PC-3 (cell line): ENCODE results near the gene RNU6-1. TPM values are rescaled to one million over a fixed set of nuclear protein-coding genes. Genes with fewer than 3 reads are reported as not detected.
A peak's percentile ranks its signal among the peaks of the same experiment; 100 is the strongest.

Experiments used
- ATAC-seq: fragments of 200-7000 bp; cut with Tn5 transposase; 2 replicates; pipeline ENCODE4 v1.9.1; 2020; ENCODE audit warnings: mild to moderate bottlenecking, moderate library complexity
- BruUV-seq: library from RNA; stranded (reverse); fragments of 400-500 nt; replicated peaks from 2 replicates; lab custom pipeline; 2021; lab: Mats Ljungman, UMichigan
- CTCF ChIA-PET: fragments of 300-600 bp; sonication (Branson Sonifier 250); formaldehyde crosslinking; loops from one replicate; lab custom pipeline; 2022; ENCODE audit warnings: antibody characterized with exemption; lab: Charles Lee
- POLR2A ChIA-PET: fragments of 300-600 bp; sonication (Branson Sonifier 250); formaldehyde crosslinking; loops from one replicate; lab custom pipeline; 2022; ENCODE audit warnings: antibody characterized with exemption; ENCODE audit not compliant: unreplicated experiment; lab: Charles Lee
- DNase-seq: peaks from one replicate; pipeline ENCODE4 v3.0.0-alpha.2; 2015
- H2AFZ ChIP-seq: fragments of 300-600 bp; sonication (generic); 2 replicates; pipeline ENCODE4 v1.6.0; 2016; ENCODE audit warnings: antibody characterized with exemption, low read length
- H3F3A ChIP-seq: fragments of 300-600 bp; sonication (generic); one replicate; pipeline ENCODE4 v1.6.0; 2017; ENCODE audit warnings: antibody characterized with exemption, low read length, control low read depth, mild to moderate bottlenecking; ENCODE audit not compliant: unreplicated experiment
- H3K27ac ChIP-seq: fragments of 300-600 bp; sonication (generic); 2 replicates; pipeline ENCODE4 v1.5.1; 2016; ENCODE audit warnings: mild to moderate bottlenecking, low read length
- H3K27me3 ChIP-seq: fragments of 300-600 bp; sonication (generic); 2 replicates; pipeline ENCODE4 v1.6.1; 2016; ENCODE audit warnings: low read length, mixed read lengths
- H3K36me3 ChIP-seq: fragments of 300-600 bp; sonication (generic); 2 replicates; pipeline ENCODE4 v1.6.1; 2016; ENCODE audit warnings: low read depth, mixed run types, low read length, mixed read lengths
- H3K4me1 ChIP-seq: fragments of 300-600 bp; sonication (generic); 2 replicates; pipeline ENCODE4 v1.5.1; 2016; ENCODE audit warnings: low read length; ENCODE audit not compliant: insufficient read depth
- H3K4me2 ChIP-seq: fragments of 300-600 bp; sonication (generic); 2 replicates; pipeline ENCODE4 v1.6.0; 2016; ENCODE audit warnings: low read length
- H3K4me3 ChIP-seq: fragments of 300-600 bp; sonication (generic); 2 replicates; pipeline ENCODE4 v1.5.1; 2016; ENCODE audit warnings: mild to moderate bottlenecking, low read length, mixed read lengths
- H3K79me2 ChIP-seq: fragments of 300-600 bp; sonication (generic); 2 replicates; pipeline ENCODE4 v1.6.1; 2017; ENCODE audit warnings: low read length, mixed read lengths
- H3K9ac ChIP-seq: fragments of 300-600 bp; sonication (generic); 2 replicates; pipeline ENCODE4 v1.6.0; 2016; ENCODE audit warnings: mild to moderate bottlenecking, low read length
- H3K9me2 ChIP-seq: fragments of 300-600 bp; sonication (generic); replicated peaks from 2 replicates; pipeline ENCODE4 v1.6.1; 2016; ENCODE audit warnings: mixed run types, low read length, mixed read lengths
- H3K9me3 ChIP-seq: fragments of 300-600 bp; sonication (generic); 2 replicates; pipeline ENCODE4 v1.6.1; 2016; ENCODE audit warnings: low read length, mixed read lengths
- H4K20me1 ChIP-seq: fragments of 300-600 bp; sonication (generic); 2 replicates; pipeline ENCODE4 v1.6.1; 2016; ENCODE audit warnings: low read length, mixed read lengths
- EZH2 ChIP-seq: fragments of 300-600 bp; sonication (generic); IDR thresholded peaks from one replicate; pipeline ENCODE4 v1.6.1; 2017; ENCODE audit warnings: antibody characterized with exemption, mild to moderate bottlenecking, low read length; ENCODE audit not compliant: unreplicated experiment
- EZH2phosphoT487 ChIP-seq: fragments of 300-600 bp; sonication (generic); IDR thresholded peaks from 2 replicates; pipeline ENCODE4 v1.6.1; 2018; ENCODE audit warnings: mild to moderate bottlenecking, antibody characterized with exemption, low read length, borderline replicate concordance
- intact Hi-C: fragments of 100-400 bp; cut with micrococcal nuclease; formaldehyde crosslinking; loops from 2 replicates; pipeline ENCODE4 v1.9.0; 2023
- total RNA-seq: library from RNA; depleted of rRNA; stranded (reverse); fragments of >200 nt; gene quantifications from 2 replicates; pipeline ENCODE4 v1.2.3, GENCODE V29; 2014
- TF ChIP-seq, protein P1 (sequence below): fragments of 300-600 bp; sonication (generic); conservative IDR thresholded peaks from 2 replicates; pipeline ENCODE4 v1.5.1; 2017; ENCODE audit warnings: antibody characterized with exemption, low read depth, mild to moderate bottlenecking, low read length

Gene RNU6-1
- total RNA-seq, 1 experiment from 2014 or later = not detected

DNA sequence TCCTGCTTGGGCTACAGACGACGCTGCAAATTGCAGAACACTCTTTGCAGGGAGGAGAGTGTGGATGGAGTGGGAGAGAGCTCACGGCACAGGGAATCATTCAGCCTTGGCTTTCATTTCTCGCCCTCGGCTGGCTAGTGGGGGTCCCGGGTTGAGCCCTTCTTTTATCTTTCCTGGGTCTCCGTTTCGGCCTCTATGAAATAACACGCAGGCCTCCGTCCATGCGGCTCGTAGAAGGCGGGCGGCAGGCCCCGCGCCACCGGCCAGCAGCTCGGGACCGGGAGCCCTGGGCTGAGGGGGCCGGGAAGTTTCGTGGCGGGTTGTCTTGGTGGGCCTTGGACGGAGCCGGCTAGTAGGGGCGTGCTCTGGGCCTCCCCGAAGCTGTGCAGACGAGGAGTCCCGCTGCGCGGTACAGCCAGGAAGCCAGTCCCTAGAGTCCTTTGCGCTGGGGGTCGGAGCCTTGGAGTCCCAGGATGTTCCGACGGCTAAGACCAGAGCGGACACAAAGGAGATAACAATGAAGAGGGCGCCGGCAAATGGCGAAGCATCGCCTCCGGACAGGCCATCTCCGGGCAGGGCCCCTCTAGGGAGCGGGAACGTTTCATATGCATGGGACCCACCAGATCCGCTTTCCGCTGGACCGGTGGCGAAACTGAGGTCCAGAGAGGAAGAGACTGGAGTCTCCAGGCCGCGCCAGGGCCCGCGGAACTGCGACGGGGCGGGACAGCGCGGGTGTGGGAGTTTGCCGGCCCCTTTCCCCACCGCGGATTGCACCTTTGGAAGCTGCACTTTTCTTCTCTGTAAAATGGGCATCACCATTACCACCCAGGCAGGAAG lies 4.3 kb downstream of the RNU6-1 start:
- no peak for DNase-seq
- Histone ChIP-seq H3F3A (no peaks in the 10 kb centered on the region), H3K79me2 (no peaks in the 10 kb centered on the region), H3K4me2 (peak overlapping the region; percentile 90), H3K4me3 (peak overlapping the region; percentile 61), H3K36me3 (no peaks in the 10 kb centered on the region), H3K9me3 (no peaks in the 10 kb centered on the region), H3K4me1 (peaks cover 8% of the 10 kb centered on the region), H3K9me2 (no peaks in the 10 kb centered on the region), H3K9ac (no peak overlapping the region), H4K20me1 (no peaks in the 10 kb centered on the region), H2AFZ (peak overlapping the region; percentile 83), H3K27me3 (peaks cover 16% of the 10 kb centered on the region), H3K27ac (no peak overlapping the region)
- intact Hi-C loops = loop anchor here (1.0 to 10.0 kb wide), 4 partner anchors 141 to 448 kb away; no protein-coding TSS in a partner anchor
- ChIA-PET CTCF (interaction anchor here (0.6 to 0.7 kb wide), 2 partner anchors 235 to 392 kb away, joined by 3 to 5 read pairs; no protein-coding TSS in a partner anchor), POLR2A (no interaction called here)
- no TSS peak for BruUV-seq
- TF ChIP-seq, protein P1, sequence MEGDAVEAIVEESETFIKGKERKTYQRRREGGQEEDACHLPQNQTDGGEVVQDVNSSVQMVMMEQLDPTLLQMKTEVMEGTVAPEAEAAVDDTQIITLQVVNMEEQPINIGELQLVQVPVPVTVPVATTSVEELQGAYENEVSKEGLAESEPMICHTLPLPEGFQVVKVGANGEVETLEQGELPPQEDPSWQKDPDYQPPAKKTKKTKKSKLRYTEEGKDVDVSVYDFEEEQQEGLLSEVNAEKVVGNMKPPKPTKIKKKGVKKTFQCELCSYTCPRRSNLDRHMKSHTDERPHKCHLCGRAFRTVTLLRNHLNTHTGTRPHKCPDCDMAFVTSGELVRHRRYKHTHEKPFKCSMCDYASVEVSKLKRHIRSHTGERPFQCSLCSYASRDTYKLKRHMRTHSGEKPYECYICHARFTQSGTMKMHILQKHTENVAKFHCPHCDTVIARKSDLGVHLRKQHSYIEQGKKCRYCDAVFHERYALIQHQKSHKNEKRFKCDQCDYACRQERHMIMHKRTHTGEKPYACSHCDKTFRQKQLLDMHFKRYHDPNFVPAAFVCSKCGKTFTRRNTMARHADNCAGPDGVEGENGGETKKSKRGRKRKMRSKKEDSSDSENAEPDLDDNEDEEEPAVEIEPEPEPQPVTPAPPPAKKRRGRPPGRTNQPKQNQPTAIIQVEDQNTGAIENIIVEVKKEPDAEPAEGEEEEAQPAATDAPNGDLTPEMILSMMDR = no peak
- no peak for TF ChIP-seq EZH2phosphoT487
- no peak for TF ChIP-seq EZH2
- ATAC-seq = no peak

DNA sequence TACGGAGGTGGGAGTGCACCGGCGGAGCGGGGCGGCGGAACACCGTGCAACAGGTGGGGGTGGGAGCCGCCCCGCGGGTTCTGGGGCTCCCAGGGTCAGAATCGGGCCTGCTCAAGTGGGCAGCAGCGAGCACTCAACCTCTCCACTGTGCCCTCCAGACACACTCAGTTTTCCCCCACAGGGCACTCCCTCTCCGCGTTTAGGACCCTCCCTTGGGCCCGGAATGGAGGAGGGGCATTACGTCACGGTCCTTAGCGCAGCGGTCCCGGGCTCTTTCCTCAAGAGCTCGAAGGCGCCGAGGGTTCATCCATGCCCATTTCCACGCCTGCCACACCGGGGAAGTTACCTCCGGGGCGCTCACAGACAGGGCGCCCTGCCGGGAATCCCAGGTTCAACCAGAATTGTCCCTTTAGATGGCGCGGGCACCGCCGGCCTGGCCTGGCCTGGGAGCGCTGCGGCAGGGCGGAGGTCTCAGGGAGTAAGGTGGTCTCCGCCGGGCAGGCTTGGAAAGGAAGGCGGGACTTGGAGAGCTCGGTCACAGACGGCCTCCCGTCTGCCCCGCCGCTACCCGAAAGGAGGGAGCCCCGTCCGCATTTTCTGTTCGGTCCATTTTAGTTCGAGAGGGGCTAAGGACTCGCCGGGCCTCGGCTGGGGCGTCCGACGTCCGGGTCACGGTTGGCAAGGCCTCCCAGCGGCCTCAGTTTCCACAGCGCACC lies 5.1 kb downstream of the RNU6-1 start:
- Histone ChIP-seq H3F3A (no peaks in the 10 kb centered on the region), H2AFZ (peak overlapping the region; percentile 83), H3K27ac (no peak overlapping the region), H3K79me2 (no peaks in the 10 kb centered on the region), H3K9me2 (no peaks in the 10 kb centered on the region), H3K4me1 (peaks cover 8% of the 10 kb centered on the region), H3K4me3 (peak overlapping the region; percentile 61), H3K27me3 (peaks cover 16% of the 10 kb centered on the region), H4K20me1 (no peaks in the 10 kb centered on the region), H3K9ac (no peak overlapping the region), H3K9me3 (no peaks in the 10 kb centered on the region), H3K4me2 (peak overlapping the region; percentile 90), H3K36me3 (no peaks in the 10 kb centered on the region)
- BruUV-seq = no TSS peak
- POLR2A ChIA-PET = no interaction called here
- no peak for DNase-seq
- intact Hi-C loops = loop anchor here (5.0 to 10.0 kb wide), 2 partner anchors 140 to 447 kb away; no protein-coding TSS in a partner anchor
- CTCF ChIA-PET = interaction anchor here (0.6 kb wide), 1 partner anchor 234 kb away, joined by 5 read pairs; no protein-coding TSS in a partner anchor
- no peak for ATAC-seq
- TF ChIP-seq, protein P1 = no peak
- TF ChIP-seq EZH2 (no peak), EZH2phosphoT487 (no peak)
